COLO829 (cell line): ENCODE measurements around the gene HDLBP.
"Not testable (repeated sequence)": the region's sequence is repeated elsewhere in the genome, so short reads cannot be mapped to it uniquely, and the experiment has no call there.

Source experiments
- DNase-seq: peaks from one replicate; pipeline ENCODE4 v3.0.0; 2012; ENCODE audit warnings: low spot score

HDLBP gene

DNA sequence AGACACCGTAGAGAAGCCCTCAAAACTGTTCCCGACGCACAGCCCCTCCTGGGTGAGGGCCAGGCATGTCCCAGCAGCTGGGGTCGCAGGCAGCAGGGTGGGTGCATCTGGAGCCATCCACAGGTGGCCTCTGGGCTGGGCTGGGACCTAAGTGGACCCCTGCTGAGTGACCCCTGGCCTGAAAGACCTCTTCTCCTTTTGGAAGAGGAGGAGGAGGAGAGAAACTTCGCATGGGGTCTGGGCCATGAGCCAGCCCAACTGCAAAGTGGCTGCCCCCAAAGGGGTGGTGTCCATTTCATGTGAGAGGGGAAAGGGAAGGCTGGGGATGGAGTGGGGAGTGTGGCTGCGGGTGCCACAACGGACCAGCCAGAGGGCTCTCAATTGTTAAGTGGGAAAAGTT is 101.9 kb downstream of the HDLBP start:
- DNase-seq, result no peak

DNA sequence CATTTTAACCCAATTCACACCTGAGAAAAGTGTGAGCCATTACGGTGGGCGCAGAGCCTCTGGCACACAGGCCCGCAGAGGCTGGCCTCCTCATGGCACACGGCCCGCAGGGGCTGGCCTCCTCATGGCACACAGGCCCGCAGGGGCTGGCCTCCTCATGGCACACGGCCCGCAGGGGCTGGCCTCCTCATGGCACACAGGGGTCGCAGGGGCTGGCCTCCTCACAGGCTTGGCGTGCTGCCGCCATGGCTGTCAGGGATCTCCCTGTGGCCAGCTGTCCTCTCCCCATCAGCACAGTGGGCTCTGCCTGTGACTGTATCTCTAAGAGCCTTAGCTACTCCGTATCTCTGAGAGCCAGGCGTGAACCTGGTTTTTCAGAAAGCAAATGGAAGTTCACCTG is 102.4 kb downstream of the HDLBP start:
- DNase-seq, result no peak

DNA sequence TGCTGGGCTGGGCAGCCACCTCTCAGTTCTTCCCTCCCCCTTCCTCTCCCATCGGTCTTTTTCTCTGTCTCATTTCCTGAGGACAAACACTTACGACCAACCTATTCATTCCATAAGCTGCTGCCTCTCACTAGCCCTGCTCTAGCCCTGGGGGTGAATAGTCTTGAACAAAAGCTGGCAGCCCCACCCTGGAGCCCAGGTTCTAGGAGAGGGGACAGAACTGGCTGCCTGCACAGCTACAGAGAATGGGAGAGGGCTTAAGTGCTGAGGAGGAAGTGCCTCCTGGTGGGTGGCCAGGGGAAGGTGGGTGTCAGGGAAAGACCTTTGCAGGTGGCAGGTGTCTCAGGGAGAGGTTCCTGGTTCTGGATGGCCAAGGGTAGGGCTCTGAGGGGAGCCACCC is 104.2 kb downstream of the HDLBP start:
- DNase-seq, result no peak

DNA sequence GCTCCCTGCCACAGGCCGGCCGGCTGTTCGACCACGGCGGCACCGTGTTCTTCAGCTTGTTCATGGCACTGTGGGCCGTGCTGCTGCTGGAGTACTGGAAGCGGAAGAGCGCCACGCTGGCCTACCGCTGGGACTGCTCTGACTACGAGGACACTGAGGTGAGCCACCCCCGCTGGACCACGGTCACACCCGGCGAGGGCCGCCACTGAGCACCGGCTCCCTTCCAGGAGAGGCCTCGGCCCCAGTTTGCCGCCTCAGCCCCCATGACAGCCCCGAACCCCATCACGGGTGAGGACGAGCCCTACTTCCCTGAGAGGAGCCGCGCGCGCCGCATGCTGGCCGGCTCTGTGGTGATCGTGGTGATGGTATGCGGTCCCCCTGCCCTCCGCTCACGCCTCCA is 106.2 kb downstream of the HDLBP start:
- DNase-seq, result no peak

DNA sequence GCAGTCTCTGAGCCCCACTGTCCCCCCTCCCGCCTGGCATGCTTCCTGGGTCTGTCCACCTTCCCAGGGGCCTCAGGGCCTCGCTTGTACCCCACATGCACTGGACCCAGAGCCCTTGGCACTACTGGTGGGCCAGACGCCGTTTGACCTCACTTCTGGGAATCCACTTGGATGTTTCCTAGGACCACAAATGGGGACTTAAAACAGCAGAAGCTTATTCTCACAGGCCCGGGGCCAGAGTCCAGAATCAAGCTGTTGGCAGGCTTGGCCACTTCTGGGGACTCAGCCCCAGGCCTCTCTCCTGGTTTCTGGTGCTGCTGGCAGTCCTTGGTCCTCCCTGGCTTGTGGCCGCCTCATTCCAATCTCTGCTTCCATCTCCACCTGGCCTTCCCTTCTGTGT is 107.4 kb downstream of the HDLBP start:
- DNase-seq, result no peak

DNA sequence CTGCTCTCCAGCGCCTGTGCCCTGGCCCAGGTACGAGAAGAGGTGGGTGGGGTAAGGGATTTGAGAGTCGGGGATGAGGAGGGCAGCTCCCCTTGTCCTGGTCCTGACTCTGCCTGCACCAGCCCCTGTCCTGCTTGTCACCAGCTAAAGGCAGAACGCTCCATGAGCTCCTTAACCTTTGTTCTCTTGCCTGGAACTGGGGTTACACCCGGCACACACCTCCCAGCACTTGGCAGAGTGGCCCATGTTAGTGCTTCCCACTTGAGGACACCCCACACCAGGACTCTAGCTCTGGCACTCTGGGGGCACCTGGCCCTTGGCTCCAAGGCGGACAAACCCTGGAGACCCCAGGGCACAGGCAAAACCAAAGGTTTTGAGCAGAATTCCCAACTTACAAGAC is 107.8 kb downstream of the HDLBP start:
- DNase-seq, result no peak

DNA sequence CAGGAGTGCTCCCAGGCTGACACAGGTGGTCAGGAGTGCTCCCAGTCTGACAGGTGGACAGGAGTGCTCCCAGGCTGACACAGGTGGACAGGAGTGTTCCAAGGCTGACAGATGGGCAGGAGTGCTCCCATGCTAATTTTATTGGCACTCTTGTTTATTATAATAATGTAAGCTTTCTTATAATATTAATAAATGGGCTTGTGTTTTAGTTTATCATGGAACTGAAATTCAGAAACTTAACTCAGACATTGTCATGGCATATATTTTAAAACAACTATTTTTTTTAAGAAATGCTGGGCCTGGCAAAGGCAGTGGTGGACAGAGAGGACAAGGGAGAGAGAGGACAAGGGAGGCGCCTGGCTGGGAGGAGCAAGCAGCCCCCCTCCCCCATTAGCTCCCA is 108.3 kb downstream of the HDLBP start:
- DNase-seq, result no peak

DNA sequence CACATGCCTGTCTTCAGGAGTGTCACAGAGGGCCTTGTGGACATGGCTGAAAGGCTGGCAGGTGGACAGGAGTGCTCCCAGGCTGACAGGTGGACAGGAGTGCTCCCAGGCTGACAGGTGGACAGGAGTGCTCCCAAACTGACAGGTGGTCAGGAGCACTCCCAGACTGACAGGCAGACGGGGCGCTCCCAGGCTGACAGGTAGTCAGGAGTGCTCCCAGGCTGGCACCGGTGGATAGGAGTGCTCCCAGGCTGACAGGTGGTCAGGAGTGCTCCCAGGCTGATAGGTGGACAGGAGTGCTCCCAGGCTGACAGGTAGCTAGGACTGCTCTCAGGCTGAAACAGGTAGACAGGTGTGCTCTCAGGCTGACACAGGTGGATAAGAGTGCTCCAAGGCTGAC is 110.4 kb downstream of the HDLBP start:
- no peak for DNase-seq

DNA sequence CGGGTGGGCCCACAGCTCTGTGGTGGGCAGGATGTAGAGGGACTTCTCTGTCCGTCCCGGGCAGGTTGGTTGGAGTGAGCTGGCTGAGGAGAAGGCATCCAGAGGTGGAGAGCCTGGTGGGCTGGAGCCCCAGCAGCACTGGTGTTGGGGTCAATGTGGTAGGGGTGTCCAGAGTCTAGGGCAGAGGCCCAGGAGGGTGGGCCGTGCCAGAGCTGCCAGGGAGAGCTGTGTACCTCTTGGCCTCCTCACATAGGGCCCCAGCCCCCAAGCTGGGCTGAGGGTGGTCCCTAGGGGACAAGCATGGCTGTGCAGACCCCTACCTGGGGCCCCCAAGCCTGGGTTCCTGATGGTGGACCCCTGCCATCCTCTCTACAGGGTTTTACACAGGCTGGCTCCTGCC is 111.0 kb downstream of the HDLBP start:
- no peak for DNase-seq

DNA sequence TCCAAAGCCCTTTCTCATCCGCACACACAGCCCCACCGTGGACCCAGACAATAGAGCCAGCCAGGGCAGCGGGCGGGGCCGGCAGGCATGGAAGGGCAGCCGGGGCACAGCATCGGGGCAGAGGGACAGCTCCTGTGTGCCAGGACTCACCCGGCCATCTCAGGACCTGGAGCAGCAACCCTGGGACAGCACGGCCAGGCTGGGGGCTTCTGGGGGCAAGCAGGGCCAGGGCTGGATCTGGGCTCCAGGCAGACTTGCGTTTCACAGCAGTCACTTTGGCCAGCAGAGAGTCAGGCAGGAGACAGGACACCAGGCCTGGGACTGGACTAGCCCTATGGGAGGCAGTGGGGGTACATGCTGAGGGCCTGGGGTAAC is 111.5 kb downstream of the HDLBP start:
- DNase-seq, result no peak

DNA sequence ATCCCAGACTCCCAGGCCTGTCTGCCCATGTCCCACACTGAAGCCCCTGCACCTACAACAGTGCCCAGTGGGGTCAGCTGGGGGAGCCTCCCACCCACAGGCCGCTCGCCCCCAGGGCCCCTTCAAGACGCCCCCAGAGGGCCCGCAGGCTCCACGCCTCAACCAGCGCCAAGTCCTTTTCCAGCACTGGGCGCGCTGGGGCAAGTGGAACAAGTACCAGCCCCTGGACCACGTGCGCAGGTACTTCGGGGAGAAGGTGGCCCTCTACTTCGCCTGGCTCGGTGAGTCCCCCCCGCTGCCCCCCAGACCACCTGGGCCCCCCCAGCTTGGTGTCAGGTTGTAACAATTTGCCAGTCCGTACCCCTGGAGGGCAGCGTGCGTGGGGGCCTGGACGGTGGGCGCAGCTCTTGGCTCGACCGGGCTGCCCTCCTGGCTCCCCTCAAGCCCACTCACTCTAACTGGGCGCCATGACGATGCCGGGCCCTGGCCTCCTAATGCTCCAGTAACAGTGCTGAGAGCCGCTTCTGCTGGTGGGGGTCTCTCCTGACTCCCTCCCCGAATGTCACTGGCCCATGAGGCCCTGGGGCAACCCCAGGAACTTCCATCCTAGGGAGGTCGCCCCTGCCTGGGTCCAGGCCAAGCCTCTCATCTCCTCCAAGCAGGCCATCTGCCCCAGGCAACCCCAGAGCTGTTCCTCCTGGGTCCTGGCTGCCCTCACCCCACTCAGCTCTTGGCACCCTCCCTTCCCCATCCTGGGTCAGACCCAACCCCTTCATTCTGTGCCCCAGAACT is 112.1 kb downstream of the HDLBP start:
- no peak for DNase-seq

DNA sequence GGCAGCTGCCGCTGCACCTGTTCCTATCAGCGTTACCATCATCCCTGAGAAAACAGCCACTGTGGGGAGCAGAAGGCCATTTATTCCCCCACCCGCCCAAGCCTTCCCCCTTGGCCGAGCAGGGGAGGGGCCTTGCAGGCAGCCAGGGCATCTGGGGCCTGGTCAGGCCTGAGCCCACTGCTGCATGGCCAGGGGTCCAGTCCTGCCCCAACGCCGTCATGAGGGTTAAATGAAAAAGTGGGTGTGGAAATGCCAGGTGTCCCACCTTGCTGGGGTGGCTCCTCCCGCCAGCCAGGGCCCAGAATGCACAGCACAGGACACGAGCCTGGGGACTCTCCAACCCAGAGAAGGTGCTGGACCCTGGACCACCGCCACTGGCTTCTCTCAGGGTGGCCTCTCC is 112.8 kb downstream of the HDLBP start:
- DNase-seq, result no peak

DNA sequence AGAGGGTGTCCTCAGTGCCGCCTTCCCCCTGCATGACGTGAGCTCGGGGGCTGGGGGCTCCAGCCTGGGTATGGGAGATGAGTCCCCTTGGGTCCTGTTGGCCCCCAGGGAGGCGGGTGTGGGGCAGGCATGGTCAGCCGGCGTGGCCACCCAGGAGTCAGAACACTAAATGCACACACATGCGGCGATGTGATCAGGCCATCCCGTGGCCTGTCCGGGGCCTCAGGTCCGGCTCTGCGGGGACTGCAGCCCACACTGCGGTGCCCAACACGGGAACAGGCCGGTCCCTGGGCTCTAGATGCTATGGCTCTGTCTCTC is 113.2 kb downstream of the HDLBP start:
- DNase-seq, result no peak

DNA sequence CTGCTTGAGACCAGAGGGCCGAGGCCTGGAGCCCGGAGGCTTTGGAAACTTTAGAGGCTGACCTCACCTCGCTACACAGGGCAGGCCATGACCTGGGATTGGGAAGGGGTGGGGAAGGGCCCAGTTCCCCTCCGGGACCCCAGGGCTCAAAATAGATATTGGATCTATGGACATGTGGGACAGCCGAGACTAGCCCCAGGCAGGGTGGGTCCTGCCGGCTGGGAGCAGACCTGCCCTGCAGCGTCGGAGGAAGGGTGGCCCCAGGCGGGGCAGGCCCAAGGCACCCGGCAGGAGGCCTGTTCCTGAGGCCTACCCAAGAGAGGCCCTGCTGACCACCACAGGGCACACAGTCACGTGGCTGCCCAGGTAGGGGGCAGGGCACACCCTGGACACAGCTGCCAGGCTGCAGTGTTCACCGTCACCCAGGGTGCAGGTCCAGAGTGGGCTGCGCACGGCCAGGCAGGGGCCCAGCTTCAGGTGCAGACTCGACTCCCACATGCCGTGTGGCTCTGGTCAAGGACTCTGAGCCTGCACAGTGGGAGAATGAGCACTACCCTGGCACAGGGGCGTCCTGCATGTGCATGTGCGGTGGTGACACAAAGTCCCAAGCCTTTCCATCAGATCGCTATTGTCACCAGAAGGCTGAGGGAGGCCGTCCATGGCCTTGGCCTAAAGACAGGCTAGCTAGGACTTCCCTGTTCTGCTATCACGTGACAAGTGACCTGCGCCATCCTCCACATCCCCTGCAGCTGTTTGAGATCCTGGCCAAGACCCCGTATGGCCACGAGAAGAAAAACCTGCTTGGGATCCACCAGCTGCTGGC is 113.8 kb downstream of the HDLBP start:
- no peak for DNase-seq

DNA sequence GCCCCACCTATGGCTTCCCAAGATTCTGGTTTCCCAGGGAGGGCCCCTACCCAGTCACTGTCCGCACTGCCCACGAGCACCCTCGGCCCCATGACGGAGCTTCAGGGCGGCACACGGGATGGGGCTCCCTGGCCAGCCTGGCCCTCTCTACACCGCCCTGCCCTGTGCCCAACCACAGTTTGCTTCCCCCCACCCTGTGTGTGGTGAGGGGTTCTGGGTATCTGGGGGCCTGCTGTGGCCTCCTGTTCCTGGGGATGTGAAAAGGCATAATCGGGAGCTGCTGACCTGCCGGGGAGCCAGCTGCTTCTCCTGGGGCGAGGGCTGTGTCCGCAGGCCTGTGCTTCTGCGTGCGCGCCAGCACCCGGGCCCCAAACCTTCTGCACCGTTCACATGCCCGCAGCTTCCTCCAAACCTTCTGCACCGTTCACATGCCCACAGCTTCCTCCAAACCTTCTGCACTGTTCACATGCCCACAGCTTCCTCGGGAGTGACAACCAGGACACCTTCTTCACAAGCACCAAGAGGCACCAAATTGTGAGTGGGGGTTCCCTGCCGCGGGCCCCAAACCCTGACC is 114.6 kb downstream of the HDLBP start:
- no peak for DNase-seq

DNA sequence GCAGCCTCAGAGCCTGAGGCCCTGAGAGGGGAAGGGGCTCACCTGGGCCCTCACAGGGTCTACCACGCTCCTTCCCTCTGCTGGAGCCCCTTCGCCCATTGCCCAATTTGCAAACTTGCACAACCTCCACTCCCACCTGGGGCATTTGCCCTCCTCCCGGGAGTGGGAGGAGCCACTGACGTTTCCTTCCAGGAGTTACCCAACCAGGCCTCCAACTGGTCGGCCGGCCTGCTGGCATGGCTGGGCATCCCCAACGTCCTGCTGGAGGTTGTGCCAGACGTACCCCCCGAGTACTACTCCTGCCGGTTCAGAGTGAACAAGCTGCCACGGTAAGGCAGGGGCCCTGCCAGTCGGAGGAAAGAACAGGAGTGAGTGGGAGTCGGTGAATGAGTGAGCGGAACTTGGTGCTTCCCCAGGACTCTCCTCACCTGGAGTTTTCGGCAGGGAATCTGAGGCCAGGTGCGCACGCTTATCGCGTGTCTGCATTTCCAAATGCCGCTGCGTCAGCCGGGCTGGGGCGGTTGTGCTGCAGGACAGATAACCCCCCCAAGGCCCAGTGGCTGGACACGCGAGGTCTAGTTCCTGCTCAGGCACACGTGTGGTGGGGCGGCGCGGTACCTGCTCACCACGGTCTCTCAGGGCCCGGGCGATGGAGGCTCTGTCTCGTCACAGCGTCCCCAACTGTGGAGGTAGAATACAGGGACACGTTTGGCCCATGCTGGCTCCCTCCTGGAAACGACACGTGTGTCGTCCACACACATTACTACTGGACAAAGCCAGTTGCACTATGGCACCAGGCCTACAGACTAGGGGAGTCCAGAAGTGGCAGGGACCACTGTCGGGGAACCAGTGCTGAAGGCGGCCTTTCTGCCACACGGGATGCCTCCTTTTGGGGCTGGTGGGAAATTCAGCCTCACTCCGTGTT is 115.3 kb downstream of the HDLBP start:
- DNase-seq, result no peak

DNA sequence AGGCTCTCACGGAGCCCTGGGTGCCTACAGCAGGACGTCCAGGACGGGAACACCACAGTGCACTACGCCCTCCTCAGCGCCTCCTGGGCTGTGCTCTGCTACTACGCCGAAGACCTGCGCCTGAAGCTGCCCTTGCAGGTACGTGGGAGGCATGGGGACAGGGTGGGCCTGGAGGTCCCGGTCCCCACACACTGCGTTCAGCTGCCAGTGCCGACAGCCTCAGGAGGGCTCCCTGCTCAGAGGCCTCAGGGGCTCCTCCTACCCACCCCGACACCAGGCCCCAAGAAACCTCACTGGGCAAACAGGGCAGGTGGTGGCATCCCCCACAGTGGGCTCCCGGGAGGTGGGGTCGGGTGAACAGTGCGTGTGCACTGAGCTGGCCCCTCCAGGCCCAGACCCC is 116.2 kb downstream of the HDLBP start:
- no peak for DNase-seq

DNA sequence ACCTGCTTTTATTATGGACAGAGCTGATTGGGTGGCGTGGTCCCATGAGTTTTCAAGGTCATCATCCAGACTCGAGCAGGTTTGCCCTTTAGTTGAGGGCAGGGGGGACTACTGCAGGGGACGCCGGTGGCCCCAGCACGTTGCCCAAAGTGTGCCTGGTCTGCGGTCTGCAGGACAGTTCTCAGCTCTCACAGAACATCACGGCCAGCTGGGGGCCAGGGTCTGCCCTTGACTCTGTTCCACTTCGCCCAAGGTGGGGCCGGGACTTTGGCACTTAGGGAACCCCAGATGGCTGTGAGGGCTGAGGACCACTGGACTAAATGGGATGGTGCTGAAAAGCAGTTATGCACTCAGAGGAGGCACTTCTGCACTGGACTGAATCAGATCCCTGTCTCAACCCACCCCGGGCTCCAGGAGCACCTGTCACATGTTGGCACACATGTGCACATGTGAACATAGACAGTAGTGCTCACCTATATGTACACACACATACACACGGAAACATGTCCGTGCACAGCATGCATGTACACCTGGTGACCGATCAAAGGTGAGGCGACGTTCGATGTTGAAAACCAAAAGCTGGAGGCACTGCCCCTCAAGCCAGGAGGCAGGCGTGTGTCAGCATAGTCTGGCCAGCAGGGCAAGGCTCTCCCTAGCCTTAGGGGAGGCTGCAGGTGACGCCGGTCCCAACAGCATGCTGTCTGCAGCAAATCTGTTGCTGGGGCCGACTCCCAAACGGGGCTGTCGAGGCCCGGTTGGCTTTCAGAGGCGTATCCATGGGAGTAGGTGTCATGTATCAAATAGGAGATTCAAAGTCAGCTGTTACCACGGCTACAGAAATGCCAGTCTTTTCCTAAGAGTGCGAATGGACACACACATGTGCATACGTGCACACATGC is 116.8 kb downstream of the HDLBP start:
- no peak for DNase-seq

DNA sequence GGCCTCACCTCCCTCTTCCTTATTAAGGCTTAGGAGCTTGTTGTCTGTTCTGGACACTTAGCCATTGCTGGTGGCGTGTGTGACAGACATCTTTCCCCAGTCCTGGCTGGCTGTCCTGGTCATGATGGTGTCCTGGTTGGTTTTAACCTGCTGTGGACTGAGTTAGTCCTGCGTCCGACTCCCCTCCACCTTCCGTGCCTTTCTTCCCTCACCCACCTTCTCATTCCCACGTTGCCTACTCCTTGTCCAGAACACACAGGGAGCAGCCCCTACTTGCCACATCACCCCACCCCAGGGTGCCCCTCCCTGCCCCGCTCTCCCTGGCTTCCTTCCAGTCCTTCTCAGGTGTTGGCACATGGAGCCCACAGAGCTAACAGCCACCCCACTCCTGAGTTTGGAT is 117.5 kb downstream of the HDLBP start:
- no peak for DNase-seq

DNA sequence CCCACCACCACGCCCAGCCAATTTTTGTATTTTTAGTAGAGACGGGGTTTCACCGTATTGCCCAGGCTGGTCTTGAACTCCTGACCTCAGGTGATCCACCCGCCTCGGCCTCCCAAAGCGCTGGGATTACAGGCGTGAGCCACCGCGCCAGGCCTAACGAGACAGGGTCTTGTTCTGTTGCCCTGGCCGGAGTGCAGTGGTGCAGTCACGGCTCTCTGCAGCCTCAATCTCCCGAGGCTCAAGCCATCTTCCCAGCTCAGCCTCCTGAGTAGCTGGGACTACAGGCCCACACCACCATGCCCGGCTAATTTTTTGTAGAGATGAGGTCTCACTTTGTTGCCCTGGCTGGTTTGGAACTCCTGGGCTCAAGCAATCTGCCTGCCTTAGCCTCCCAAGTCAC is 118.2 kb downstream of the HDLBP start:
- DNase-seq, result not testable (repeated sequence)

DNA sequence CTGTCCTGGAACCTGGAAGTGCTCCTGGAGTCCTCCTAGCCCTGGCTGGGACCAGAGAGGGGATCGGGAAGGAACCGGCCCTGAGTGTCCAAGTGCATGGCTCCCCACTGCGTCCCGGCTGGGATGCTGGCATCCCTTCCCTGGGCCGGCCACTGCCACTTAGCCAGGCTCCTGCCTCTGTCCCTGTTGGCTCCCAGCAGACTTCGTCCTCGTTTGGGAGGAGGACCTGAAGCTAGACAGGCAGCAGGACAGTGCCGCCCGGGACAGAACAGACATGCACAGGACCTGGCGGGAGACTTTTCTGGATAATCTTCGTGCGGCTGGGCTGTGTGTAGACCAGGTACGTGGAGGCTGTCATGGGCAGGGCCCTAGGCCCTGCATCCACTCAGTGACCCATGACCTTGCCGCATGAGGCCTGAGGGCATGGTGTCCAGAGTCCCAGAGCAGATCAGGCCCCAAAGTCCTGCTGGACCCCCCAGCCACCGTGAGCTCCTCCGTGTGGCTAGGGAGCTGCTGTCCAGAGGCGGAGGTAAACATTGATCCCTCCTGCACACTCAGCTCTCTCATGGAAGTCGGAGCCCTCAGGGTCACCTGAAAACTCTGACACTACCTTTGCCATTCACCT is 119.9 kb downstream of the HDLBP start:
- no peak for DNase-seq
